HCT116 (cell line): ENCODE data around the gene TMEM185B. TPM values are rescaled to one million over a fixed set of nuclear protein-coding genes. Genes with fewer than 3 reads are reported as not detected.

Experiments used
- ATAC-seq: fragments of 200-7000 bp; cut with Tn5 transposase; 2 replicates; pipeline ENCODE4 v1.9.1; 2020; ENCODE audit warnings: mild to moderate bottlenecking, moderate library complexity
- BruUV-seq: library from RNA; stranded (reverse); fragments of 400-500 nt; replicated peaks from 2 replicates; lab custom pipeline; 2021; lab: Mats Ljungman, UMichigan
- CTCF ChIA-PET: fragments of 300-600 bp; sonication (Branson Sonifier 250); formaldehyde crosslinking; loops from one replicate; lab custom pipeline; 2021; ENCODE audit warnings: antibody characterized with exemption; lab: Charles Lee
- POLR2A ChIA-PET: fragments of 300-600, 350-600 bp; sonication (Branson Sonifier 250); formaldehyde crosslinking; loops from one replicate; lab custom pipeline; 2021; ENCODE audit warnings: antibody characterized with exemption; lab: Charles Lee
- RAD21 ChIA-PET, 2 experiments: fragments of 300-600 bp; sonication (Branson Sonifier 250); formaldehyde crosslinking; loops; one replicate each; lab custom pipeline; 2023; ENCODE audit warnings: low total read pairs in 2 of 2; ENCODE audit not compliant: uncharacterized antibody in 2 of 2, unreplicated experiment in 2 of 2, low non-redundant PET in 1 of 2; lab: Charles Lee
- DNase-seq: peaks from one replicate; pipeline ENCODE4 v3.0.0-alpha.2; 2010; ENCODE audit warnings: low read depth, low spot score
- H2AFZ ChIP-seq: fragments of 200-600 bp; shearing (Covaris generic), sonication (generic); 2 replicates; pipeline ENCODE4 v1.6.1; 2017; ENCODE audit warnings: low read depth, mixed run types, mixed read lengths, antibody characterized with exemption, low read length; ENCODE audit not compliant: poor library complexity, severe bottlenecking
- H3K27ac ChIP-seq: 2 replicates; pipeline ENCODE4 v1.5.1; 2012; ENCODE audit warnings: low read depth, low read length
- H3K27me3 ChIP-seq: fragments of 200-600 bp; sonication (generic); 2 replicates; pipeline ENCODE4 v1.6.1; 2016; ENCODE audit warnings: mixed run types, low read length, mixed read lengths; ENCODE audit not compliant: insufficient read depth
- H3K36me3 ChIP-seq, 2 experiments: fragments of 200-500 bp in 1 of 2; fragments of 200-600 bp in 1 of 2; sonication (Bioruptor generic) in 1 of 2; sonication (generic) in 1 of 2; 2 replicates each; pipeline versions ENCODE4 v1.5.1 to v1.6.1; 2014 to 2016; ENCODE audit warnings: low read length in 2 of 2, inconsistent platforms in 1 of 2, mixed read lengths in 1 of 2, mixed run types in 1 of 2; ENCODE audit not compliant: insufficient read depth in 2 of 2, control insufficient read depth in 1 of 2
- H3K4me1 ChIP-seq, 2 experiments: fragments of 200-600 bp in 1 of 2; sonication (generic) in 1 of 2; 2 replicates each; pipeline versions ENCODE4 v1.5.1 to v1.6.1; 2012 to 2017; ENCODE audit warnings: low read length in 2 of 2, inconsistent platforms in 1 of 2, mild to moderate bottlenecking in 1 of 2, mixed read lengths in 1 of 2, mixed run types in 1 of 2, moderate library complexity in 1 of 2; ENCODE audit not compliant: insufficient read depth in 2 of 2, control insufficient read depth in 1 of 2
- H3K4me2 ChIP-seq: fragments of 200-600 bp; sonication (generic); 2 replicates; pipeline ENCODE4 v1.6.1; 2017; ENCODE audit warnings: mixed run types, low read length, mixed read lengths
- H3K4me3 ChIP-seq, 2 experiments: fragments of 200-600 bp in 1 of 2; sonication (generic) in 1 of 2; replicated peaks in 1 of 2; 2 replicates each; pipeline ENCODE4 v1.5.1; 2011 to 2016; ENCODE audit warnings: low read length in 2 of 2, control low read depth in 1 of 2, low read depth in 1 of 2, mild to moderate bottlenecking in 1 of 2, mixed read lengths in 1 of 2, mixed run types in 1 of 2
- H3K79me2 ChIP-seq: fragments of 200-600 bp; sonication (generic); 2 replicates; pipeline ENCODE4 v1.6.1; 2017; ENCODE audit warnings: mild to moderate bottlenecking, mixed run types, low read length, moderate library complexity, mixed read lengths; ENCODE audit not compliant: insufficient read depth
- H3K9ac ChIP-seq: fragments of 200-600 bp; sonication (generic); 2 replicates; pipeline ENCODE4 v1.6.1; 2016; ENCODE audit warnings: low read length, mixed read lengths
- H3K9me2 ChIP-seq: fragments of 200-600 bp; sonication (generic), shearing (Covaris generic); 2 replicates; pipeline ENCODE4 v1.6.1; 2017; ENCODE audit warnings: mixed run types, mild to moderate bottlenecking, moderate library complexity; ENCODE audit not compliant: insufficient read depth
- H3K9me3 ChIP-seq, 2 experiments: fragments of 200-500 bp in 1 of 2; fragments of 200-600 bp in 1 of 2; sonication (Bioruptor generic) in 1 of 2; sonication (generic) in 1 of 2; 2 replicates each; pipeline ENCODE4 v1.6.1; 2014 to 2017; ENCODE audit warnings: low read length in 2 of 2, mixed read lengths in 2 of 2, inconsistent platforms in 1 of 2, low read depth in 1 of 2, mild to moderate bottlenecking in 1 of 2, mixed run types in 1 of 2, moderate library complexity in 1 of 2; ENCODE audit not compliant: control insufficient read depth in 1 of 2, insufficient read depth in 1 of 2
- H4K20me1 ChIP-seq: fragments of 200-600 bp; sonication (generic), shearing (Covaris generic); 2 replicates; pipeline ENCODE4 v1.6.1; 2017; ENCODE audit warnings: mixed run types, mild to moderate bottlenecking, moderate library complexity; ENCODE audit not compliant: insufficient read depth
- ATF3 ChIP-seq: IDR thresholded peaks from 2 replicates; pipeline ENCODE4 v1.6.1; 2012
- CEBPB ChIP-seq: IDR thresholded peaks from 2 replicates; pipeline ENCODE4 v1.6.1; 2012; ENCODE audit warnings: low read depth
- ELF1 ChIP-seq: IDR thresholded peaks from 2 replicates; pipeline ENCODE4 v1.6.1; 2012; ENCODE audit warnings: low read depth, borderline replicate concordance
- EZH2 ChIP-seq: fragments of 200-600 bp; sonication (generic); IDR thresholded peaks from 2 replicates; pipeline ENCODE4 v1.6.1; 2017; ENCODE audit warnings: antibody characterized with exemption, mixed run types
- EZH2phosphoT487 ChIP-seq: fragments of 200-600 bp; IDR thresholded peaks from 2 replicates; pipeline ENCODE4 v1.6.1; 2018; ENCODE audit warnings: antibody characterized with exemption, borderline replicate concordance
- FOSL1 ChIP-seq: IDR thresholded peaks from 2 replicates; pipeline ENCODE4 v1.6.1; 2012; ENCODE audit warnings: low read depth
- JUND ChIP-seq: IDR thresholded peaks from 2 replicates; pipeline ENCODE4 v1.6.1; 2012
- MAX ChIP-seq: IDR thresholded peaks from 2 replicates; pipeline ENCODE4 v1.6.1; 2012
- POLR2A ChIP-seq: IDR thresholded peaks from 2 replicates; pipeline ENCODE4 v1.7.0; 2011; ENCODE audit warnings: borderline replicate concordance; ENCODE audit not compliant: insufficient read depth, insufficient read length; ENCODE audit errors: extremely low read depth
- POLR2AphosphoS5 ChIP-seq: IDR thresholded peaks from 2 replicates; pipeline ENCODE4 v1.6.1; 2011; ENCODE audit warnings: mild to moderate bottlenecking, low read depth, low read length, moderate library complexity
- REST ChIP-seq: IDR thresholded peaks from 2 replicates; pipeline ENCODE4 v1.6.1; 2012; ENCODE audit warnings: low read depth
- SIN3A ChIP-seq: IDR thresholded peaks from 2 replicates; pipeline ENCODE4 v1.6.1; 2012; ENCODE audit warnings: low read depth
- SP1 ChIP-seq: IDR thresholded peaks from 2 replicates; pipeline ENCODE4 v1.6.1; 2012; ENCODE audit warnings: low read depth
- SRF ChIP-seq: IDR thresholded peaks from 2 replicates; pipeline ENCODE4 v1.6.1; 2012; ENCODE audit warnings: low read depth
- TCF7L2 ChIP-seq: IDR thresholded peaks from 2 replicates; pipeline ENCODE4 v1.7.0; 2011; ENCODE audit warnings: borderline replicate concordance, inconsistent platforms; ENCODE audit not compliant: insufficient read depth, insufficient read length; ENCODE audit errors: extremely low read depth
- ZFX ChIP-seq: fragments of 450-650 bp; IDR thresholded peaks from 2 replicates; pipeline ENCODE4 v1.6.1; 2017
- ZNF274 ChIP-seq: fragments of 200-500 bp; sonication (Bioruptor generic); IDR thresholded peaks from 2 replicates; pipeline ENCODE4 v1.6.1; 2014; ENCODE audit warnings: mild to moderate bottlenecking, low read depth, low read length, inconsistent platforms
- intact Hi-C: fragments of 100-400 bp; cut with micrococcal nuclease; formaldehyde crosslinking; loops from 2 replicates; pipeline ENCODE4 v1.10.0; 2022
- total RNA-seq: library from RNA; stranded (reverse); gene quantifications from one replicate; pipeline ENCODE4 v1.2.1, GENCODE V29; 2021; ENCODE audit not compliant: unreplicated experiment

Gene TMEM185B
- total RNA-seq, 1 experiment from 2014 or later, result 27.1 TPM

- no TSS peak for BruUV-seq
- no peak for ATAC-seq
- ChIA-PET POLR2A (no interaction called here), CTCF (no interaction called here)
- H3K4me3 ChIP-seq, result no peak overlapping the region
- H2AFZ ChIP-seq, result no peak overlapping the region
- no peaks in the 10 kb centered on the region for H3K4me1 ChIP-seq
- no peak overlapping the region for H3K4me2 ChIP-seq
- H3K79me2 ChIP-seq, result peaks cover 10% of the 10 kb centered on the region; the same call in 1 of the 2 replicates
- TF ChIP-seq ELF1 (no peak), FOSL1 (no peak), ATF3 (no peak)
- TF ChIP-seq, all 23 proteins: peak for 0
- H3K27ac ChIP-seq, result no peak overlapping the region
- intact Hi-C loops, result loop anchor here (5.0 kb wide), 1 partner anchor 427 kb away; no protein-coding TSS in a partner anchor
- DNase-seq, result no peak
- H3K9me3 ChIP-seq, result no peaks in the 10 kb centered on the region
- H4K20me1 ChIP-seq, result no peaks in the 10 kb centered on the region
- H3K9me2 ChIP-seq, result no peaks in the 10 kb centered on the region
- no peak overlapping the region for H3K9ac ChIP-seq
- H3K36me3 ChIP-seq, result 0 out of 4 replicates have a peak, but pooled peaks cover 0 to under 1% of the 10 kb centered on the region in 2 experiments
- RAD21 ChIA-PET, result no interaction called here
- H3K27me3 ChIP-seq, result no peaks in the 10 kb centered on the region
Observed at GRCh38 chr2:120179396-120179795, 43.8 kb downstream of the TMEM185B start.

- TF ChIP-seq ZFX, result no peak
- no peak for TF ChIP-seq ZNF274
- TF ChIP-seq POLR2AphosphoS5, result no peak
- no peak for TF ChIP-seq CEBPB
- TF ChIP-seq MAX, result no peak
- no peak for TF ChIP-seq EZH2
- TF ChIP-seq JUND, result no peak
- TF ChIP-seq SIN3A, result no peak
- TF ChIP-seq ATF3, result no peak
- no peak for TF ChIP-seq SRF
- TF ChIP-seq TCF7L2, result no peak
- TF ChIP-seq SP1, result no peak
- TF ChIP-seq REST, result no peak
- no peak for TF ChIP-seq FOSL1
- no peak for TF ChIP-seq EZH2phosphoT487
- TF ChIP-seq POLR2A, result no peak
- TF ChIP-seq, all 23 proteins: peak for 0
- BruUV-seq, result no TSS peak
- H3K27me3 ChIP-seq, result no peaks in the 10 kb centered on the region
- H3K36me3 ChIP-seq, result 0 out of 4 replicates have a peak, but pooled peaks cover 0 to 2% of the 10 kb centered on the region in 2 experiments
- CTCF ChIA-PET, result no interaction called here
- no peaks in the 10 kb centered on the region for H3K9me2 ChIP-seq
- H3K79me2 ChIP-seq, result peaks cover 5% of the 10 kb centered on the region; the same call in 1 of the 2 replicates
- H4K20me1 ChIP-seq, result no peaks in the 10 kb centered on the region
- H3K9ac ChIP-seq, result no peak overlapping the region
- no peak overlapping the region for H3K4me2 ChIP-seq
- intact Hi-C loops, result loop anchor here (5.0 kb wide), 1 partner anchor 426 kb away; no protein-coding TSS in a partner anchor
- no peak overlapping the region for H3K27ac ChIP-seq
- H3K9me3 ChIP-seq, result no peaks in the 10 kb centered on the region
- DNase-seq (no peak), ATAC-seq (no peak)
- H3K4me3 ChIP-seq, result no peak overlapping the region
- H2AFZ ChIP-seq, result no peak overlapping the region
- RAD21 ChIA-PET, result no interaction called here
- POLR2A ChIA-PET, result no interaction called here
- H3K4me1 ChIP-seq, result no peaks in the 10 kb centered on the region
Observed at GRCh38 chr2:120177973-120178372, 45.2 kb downstream of the TMEM185B start.
